GM12865 (cell line): ENCODE measurements around the gene TMEM132C.

Experiments used
- DNase-seq: peaks from one replicate; pipeline ENCODE4 v3.0.0; 2010; ENCODE audit warnings: low read depth
- H3K4me3 ChIP-seq: 2 replicates; pipeline ENCODE4 v1.5.1; 2011; ENCODE audit warnings: mild to moderate bottlenecking, low read depth, low read length, control low read depth
- CTCF ChIP-seq: IDR thresholded peaks from 2 replicates; pipeline ENCODE4 v1.5.1; 2011; ENCODE audit warnings: low read length, control low read depth, low read depth, inconsistent platforms; ENCODE audit not compliant: insufficient read depth; ENCODE audit errors: missing control alignments

Gene TMEM132C

DNA sequence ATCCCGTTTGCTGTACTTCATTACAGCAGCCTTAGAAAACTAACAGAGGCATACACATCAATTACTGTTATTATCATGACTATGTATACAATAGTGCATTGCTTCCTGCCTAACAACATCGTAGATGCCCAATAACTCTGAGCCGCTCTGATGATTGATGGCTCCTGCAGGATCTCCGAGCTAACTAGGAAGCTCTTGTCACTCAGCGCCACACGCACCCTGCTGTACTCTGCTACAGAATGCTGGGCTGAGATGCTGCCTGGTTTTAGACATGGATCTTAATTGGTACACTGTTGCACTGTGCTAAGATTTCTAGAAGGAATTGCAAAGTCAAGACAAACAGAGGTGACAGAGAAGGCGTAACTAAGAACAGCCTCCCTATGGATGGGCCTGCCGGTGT is 387.5 kb downstream of the TMEM132C start:
- DNase-seq, result no peak
- no peak overlapping the region for H3K4me3 ChIP-seq
- no peak for TF ChIP-seq CTCF

DNA sequence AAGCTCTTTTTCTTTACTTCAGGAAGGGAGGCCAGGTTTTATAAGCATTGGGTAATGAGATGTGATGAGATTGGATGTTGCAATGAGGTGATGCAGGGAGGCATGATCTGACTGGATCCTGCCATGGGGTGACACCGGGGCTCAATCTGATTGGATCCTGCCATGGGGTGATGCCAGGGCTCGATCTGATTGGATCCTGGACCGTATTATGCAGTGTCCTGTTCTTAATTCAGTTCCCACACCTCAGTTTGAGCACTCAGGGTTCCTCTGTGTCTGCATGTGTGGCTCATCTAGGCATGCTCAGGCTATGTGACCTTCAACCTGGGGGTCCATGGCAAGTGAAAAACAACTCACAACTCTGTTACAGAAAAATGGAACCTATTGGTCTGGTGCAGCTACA is 390.4 kb downstream of the TMEM132C start:
- TF ChIP-seq CTCF, result no peak
- DNase-seq, result no peak
- no peak overlapping the region for H3K4me3 ChIP-seq

GRCh38 chr12:128660532-128661225 is 393.7 kb downstream of the TMEM132C start:
- no peak for TF ChIP-seq CTCF
- H3K4me3 ChIP-seq, result no peak overlapping the region
- DNase-seq, result no peak

DNA sequence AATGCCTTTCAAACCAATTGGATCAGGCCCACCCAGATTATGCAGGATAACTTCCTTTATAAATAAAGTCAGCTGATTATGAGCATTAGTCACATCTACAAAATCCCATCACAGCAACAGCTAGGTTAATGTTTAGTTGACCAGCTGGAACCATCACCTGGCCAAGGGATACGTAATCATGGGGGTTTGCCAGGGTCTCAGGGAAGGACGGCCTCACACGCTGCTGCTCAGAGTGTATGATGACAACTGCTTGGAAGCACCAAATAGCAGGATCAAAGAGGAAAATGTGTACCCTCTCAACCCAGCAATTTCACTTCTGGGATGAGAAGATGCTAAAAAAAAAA is 394.2 kb downstream of the TMEM132C start:
- TF ChIP-seq CTCF, result no peak
- H3K4me3 ChIP-seq, result no peak overlapping the region
- no peak for DNase-seq

DNA sequence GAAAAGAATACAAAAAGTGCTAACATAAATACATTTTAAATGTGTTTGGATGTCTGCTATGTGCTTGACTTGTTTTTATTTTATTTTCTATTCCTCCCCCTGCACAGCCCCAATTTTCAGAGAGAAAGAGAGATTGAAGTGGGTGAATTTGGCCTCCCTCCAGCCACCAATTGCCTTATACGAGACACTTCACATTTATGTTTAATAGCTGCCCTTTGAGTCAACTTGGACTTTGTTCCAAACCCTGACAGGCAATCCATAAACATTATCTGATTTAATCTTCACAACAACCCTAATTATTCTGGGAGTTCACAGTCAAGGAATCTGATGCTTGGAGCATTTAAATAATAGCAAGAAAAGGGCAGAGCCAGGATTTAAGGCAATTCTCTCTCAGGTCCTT is 395.1 kb downstream of the TMEM132C start:
- TF ChIP-seq CTCF, result no peak
- H3K4me3 ChIP-seq, result no peak overlapping the region
- DNase-seq, result no peak

DNA sequence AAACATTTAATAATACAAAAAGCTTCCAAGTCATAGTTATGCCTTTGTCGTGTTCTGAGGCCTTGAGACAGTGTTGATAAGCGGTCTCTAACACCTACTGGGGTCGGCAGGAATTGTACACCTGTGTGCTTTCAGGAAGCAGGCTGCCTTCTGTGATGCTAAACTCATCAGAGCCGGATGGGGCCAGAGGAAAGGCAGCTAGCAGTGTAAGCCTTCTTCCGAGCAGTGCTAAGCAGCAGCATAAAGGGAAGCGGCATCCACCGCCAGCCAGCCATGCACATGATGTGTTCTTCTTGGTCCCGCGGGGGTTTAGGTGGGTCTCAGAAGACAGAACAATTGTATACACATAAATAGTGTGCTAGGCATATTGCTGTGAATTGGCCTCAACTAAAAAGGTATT is 397.5 kb downstream of the TMEM132C start:
- no peak overlapping the region for H3K4me3 ChIP-seq
- no peak for DNase-seq
- TF ChIP-seq CTCF, result no peak

DNA sequence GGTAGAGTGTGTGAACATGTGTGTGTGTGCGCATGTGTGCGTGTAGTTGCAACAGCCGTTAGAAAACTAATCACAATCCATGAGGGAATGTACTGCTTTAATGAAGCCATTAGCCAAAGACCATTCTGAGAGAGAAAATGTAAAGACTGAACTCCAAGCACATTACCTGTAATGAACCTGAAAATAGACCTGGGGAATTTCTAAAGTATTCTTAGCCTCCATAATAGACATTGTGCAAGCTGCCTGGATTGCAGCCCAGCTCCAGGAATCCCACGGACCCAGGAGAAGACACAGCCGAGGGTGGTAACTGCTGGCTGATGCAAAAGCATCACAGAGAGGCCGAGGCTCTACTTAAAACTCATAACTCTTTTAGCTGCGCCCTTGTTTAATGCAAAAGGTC is 400.2 kb downstream of the TMEM132C start:
- no peak for DNase-seq
- TF ChIP-seq CTCF, result no peak
- H3K4me3 ChIP-seq, result no peak overlapping the region
